DOHH2 (cell line): ENCODE results near the gene PPFIBP2.

Experiments
- CTCF ChIP-seq: fragments of 200-600 bp; sonication (generic); IDR thresholded peaks from one replicate; pipeline ENCODE4 v1.5.1; 2014; ENCODE audit warnings: antibody characterized with exemption, mild to moderate bottlenecking, low read depth, low read length; ENCODE audit not compliant: poor library complexity, severe bottlenecking
- EZH2phosphoT487 ChIP-seq: fragments of 200-600 bp; sonication (generic); IDR thresholded peaks from 2 replicates; pipeline ENCODE4 v1.6.1; 2017; ENCODE audit warnings: borderline replicate concordance, mild to moderate bottlenecking, antibody characterized with exemption, low read length, moderate library complexity, mixed read lengths

DNA sequence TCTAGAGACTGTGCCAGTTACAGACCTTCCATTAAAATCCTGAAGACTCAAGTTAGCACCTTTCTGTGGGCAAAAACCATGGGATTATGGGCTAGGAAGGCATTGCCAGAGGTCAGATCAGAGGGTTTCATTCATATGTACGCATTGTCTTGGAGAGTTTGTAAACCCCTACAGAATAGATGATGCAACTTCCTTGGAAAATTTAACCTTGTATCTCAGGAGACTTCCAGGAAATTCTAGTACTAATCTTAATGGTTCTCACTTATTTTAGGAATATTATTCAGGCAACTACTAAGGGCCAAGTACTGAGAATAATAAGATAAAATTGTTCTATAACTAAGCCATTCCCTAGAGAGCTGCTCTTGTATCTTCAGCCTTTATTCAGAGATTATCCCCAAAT, 21.5 kb upstream of the PPFIBP2 start:
- TF ChIP-seq CTCF (no peak), EZH2phosphoT487 (no peak)
